Measurements from ENCODE around the gene RAD9B.

DNA sequence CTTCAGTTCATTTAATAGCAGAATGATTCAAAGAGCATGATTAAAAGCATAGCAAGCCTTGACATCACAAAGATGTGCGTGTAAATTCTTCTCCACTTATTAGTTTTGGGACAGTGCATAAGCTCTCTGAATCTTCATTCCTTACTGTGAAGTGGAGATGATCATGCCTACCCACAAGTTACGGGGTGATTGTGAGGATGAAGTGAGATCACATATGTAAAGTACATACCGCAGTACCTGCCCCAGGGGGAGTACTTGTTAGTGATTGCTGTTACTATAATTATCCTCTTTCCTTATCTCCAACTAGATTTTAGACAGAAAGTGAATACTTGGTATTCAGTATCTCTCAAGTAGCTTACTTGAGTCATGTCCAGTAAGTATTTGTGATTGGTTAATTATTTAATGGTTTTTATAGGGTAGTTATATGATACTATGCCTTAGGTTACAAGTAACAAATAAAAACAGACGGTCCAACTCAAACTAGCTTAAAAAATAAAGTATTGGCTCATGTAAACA, 6.0 kb downstream of the RAD9B start:
- TF ChIP-seq GATA2 (IDR thresholded peaks at IDR 0.05; ENCODE audit: low read depth, low read length) (no peak), GATA3 (IDR thresholded peaks at IDR 0.05; ENCODE audit: low read depth, low read length) (no peak)

Data from SH-SY5Y (cell line).